ENCODE measurements around the gene HMOX2. TPM values are rescaled to one million over a fixed set of nuclear protein-coding genes. Genes with fewer than 3 reads are reported as not detected.

HMOX2 gene
- total RNA-seq, 4 donors from 2014 or later, result 46.4 to 495 (median 55.7) TPM

GRCh38 chr16:4450931-4451519 is 25.2 kb upstream of the HMOX2 start:
- H3K4me3 ChIP-seq, result no peak overlapping the region
- H3K27me3 ChIP-seq, result no peaks in the 10 kb centered on the region
- no peak for TF ChIP-seq POLR2A (IDR thresholded peaks at IDR 0.05)
- TF ChIP-seq CTCF (IDR thresholded peaks at IDR 0.05), result no peak
- TF ChIP-seq EP300 (IDR thresholded peaks at IDR 0.05; ENCODE audit: low read depth), result no peak
- intact Hi-C loops (cut with DNase I; ENCODE audit: low total_unique reads) (no loop called here), in situ Hi-C loops (cut with MboI; ENCODE audit: low pct_ligation_motif_present in 1 of 4, low pct_unique_long_range_greater_than_20kb in 1 of 4, low sequenced_read_pairs in 3 of 4) (no loop called here)
- no peak overlapping the region for H3K27ac ChIP-seq
- peaks cover 0 to 64% (median 28%) of the 10 kb centered on the region in 4 donors for H3K36me3 ChIP-seq
- DNase-seq, result no peak
- H3K4me1 ChIP-seq, result no peaks in the 10 kb centered on the region
- no peaks in the 10 kb centered on the region for H3K9me3 ChIP-seq
- 95% methylated on average over 14 of the region's 14 CpGs; no CpG with 5 or more reads in 1 of the 2 donors for WGBS, 2 donors (ENCODE audit: low coverage in 1 of 2)

- H3K36me3 ChIP-seq, result peaks cover 0 to 55% (median 25%) of the 10 kb centered on the region in 4 donors
- H3K27ac ChIP-seq, result no peak overlapping the region
- H3K4me1 ChIP-seq, result no peaks in the 10 kb centered on the region
- H3K27me3 ChIP-seq, result no peaks in the 10 kb centered on the region
- TF ChIP-seq CTCF (IDR thresholded peaks at IDR 0.05), result no peak
- no peak for TF ChIP-seq POLR2A (IDR thresholded peaks at IDR 0.05)
- no peak for TF ChIP-seq POLR2AphosphoS5 (IDR thresholded peaks at IDR 0.05)
- no peak for TF ChIP-seq EP300 (IDR thresholded peaks at IDR 0.05; ENCODE audit: low read depth)
- WGBS, 2 donors (ENCODE audit: low coverage in 1 of 2), result 95 to 100% methylated on average over 1 to 5 of the region's 5 CpGs
- in situ Hi-C loops (cut with MboI; ENCODE audit: low pct_ligation_motif_present in 1 of 4, low pct_unique_long_range_greater_than_20kb in 1 of 4, low sequenced_read_pairs in 3 of 4) (no loop called here), intact Hi-C loops (cut with DNase I; ENCODE audit: low total_unique reads) (no loop called here)
- no peaks in the 10 kb centered on the region for H3K9me3 ChIP-seq
- no peak overlapping the region for H3K4me3 ChIP-seq
- no peak for DNase-seq
Observed at GRCh38 chr16:4452674-4453073, 23.5 kb upstream of the HMOX2 start.

GRCh38 chr16:4454623-4455022 is 21.6 kb upstream of the HMOX2 start:
- no peak for DNase-seq
- 80% methylated on average over 9 of the region's 9 CpGs; no CpG with 5 or more reads in 1 of the 2 donors for WGBS, 2 donors (ENCODE audit: low coverage in 1 of 2)
- intact Hi-C loops (cut with DNase I; ENCODE audit: low total_unique reads), result no loop called here

GRCh38 chr16:4455081-4455480 is 21.1 kb upstream of the HMOX2 start:
- intact Hi-C loops (cut with DNase I; ENCODE audit: low total_unique reads) (no loop called here), in situ Hi-C loops (cut with MboI; ENCODE audit: low pct_ligation_motif_present in 1 of 4, low pct_unique_long_range_greater_than_20kb in 1 of 4, low sequenced_read_pairs in 3 of 4) (no loop called here)
- 94% methylated on average over 14 of the region's 14 CpGs; no CpG with 5 or more reads in 1 of the 2 donors for WGBS, 2 donors (ENCODE audit: low coverage in 1 of 2)
- H3K27ac ChIP-seq, result no peak overlapping the region
- H3K9me3 ChIP-seq, result no peaks in the 10 kb centered on the region
- H3K36me3 ChIP-seq, result peaks cover 0 to 41% (median 14%) of the 10 kb centered on the region in 4 donors
- DNase-seq, result no peak
- H3K4me1 ChIP-seq, result peaks cover 0 to 7% (median 0%) of the 10 kb centered on the region in 4 donors
- H3K4me3 ChIP-seq, result no peak overlapping the region
- TF ChIP-seq POLR2A (IDR thresholded peaks at IDR 0.05), result no peak
- TF ChIP-seq POLR2AphosphoS5 (IDR thresholded peaks at IDR 0.05), result no peak
- TF ChIP-seq EP300 (IDR thresholded peaks at IDR 0.05; ENCODE audit: low read depth), result no peak
- no peak for TF ChIP-seq CTCF (IDR thresholded peaks at IDR 0.05)
- H3K27me3 ChIP-seq, result no peaks in the 10 kb centered on the region

More at GRCh38 chr16:4454623-4455022, 21.6 kb upstream of the HMOX2 start:
- no peaks in the 10 kb centered on the region for H3K27me3 ChIP-seq
- no peak overlapping the region for H3K4me3 ChIP-seq
- TF ChIP-seq CTCF (IDR thresholded peaks at IDR 0.05), result no peak
- no peak for TF ChIP-seq EP300 (IDR thresholded peaks at IDR 0.05; ENCODE audit: low read depth)
- no peak for TF ChIP-seq POLR2AphosphoS5 (IDR thresholded peaks at IDR 0.05)
- TF ChIP-seq POLR2A (IDR thresholded peaks at IDR 0.05), result no peak
- no peak overlapping the region for H3K27ac ChIP-seq
- peaks cover 0 to 46% (median 16%) of the 10 kb centered on the region in 4 donors for H3K36me3 ChIP-seq
- in situ Hi-C loops (cut with MboI; ENCODE audit: low pct_ligation_motif_present in 1 of 4, low pct_unique_long_range_greater_than_20kb in 1 of 4, low sequenced_read_pairs in 3 of 4), result no loop called here
- H3K4me1 ChIP-seq, result peaks cover 0 to 7% (median 0%) of the 10 kb centered on the region in 4 donors
- no peaks in the 10 kb centered on the region for H3K9me3 ChIP-seq

All from transverse colon (tissue), 4 donors.